ENCODE measurements around the gene OR1K1. TPM values are rescaled to one million over a fixed set of nuclear protein-coding genes. Genes with fewer than 3 reads are reported as not detected.

Gene OR1K1
- total RNA-seq, 1 experiment from 2014 or later, result not detected

GRCh38 chr9:122800066-122801060 is at the start of gene OR1K1 (continued):
- no peak for TF ChIP-seq FOSL1 (IDR thresholded peaks at IDR 0.05; ENCODE audit: low read depth)

- no TSS peak for BruUV-seq (replicated peaks)
- no peaks in the 10 kb centered on the region for H3K79me2 ChIP-seq (ENCODE audit: insufficient read depth, low read length)
- no peaks in the 10 kb centered on the region for H3K4me1 ChIP-seq (ENCODE audit: control insufficient read depth in 1 of 2, insufficient read depth in 2 of 2, low read length in 2 of 2)
- TF ChIP-seq CEBPB (IDR thresholded peaks at IDR 0.05; ENCODE audit: low read depth) (no peak), RAD21 (IDR thresholded peaks at IDR 0.05; ENCODE audit: low read depth) (no peak)
- ChIA-PET CTCF (no interaction called here), POLR2A (no interaction called here), RAD21 (ENCODE audit: low non-redundant PET in 1 of 2, low total read pairs in 2 of 2, uncharacterized antibody in 2 of 2, unreplicated experiment in 2 of 2) (no interaction called here)
- H3K4me3 ChIP-seq (replicated peaks in 1 of 2; ENCODE audit: low read depth in 1 of 2, low read length in 2 of 2), result no peak overlapping the region
- no peaks in the 10 kb centered on the region for H4K20me1 ChIP-seq (ENCODE audit: insufficient read depth)
- H3K9ac ChIP-seq (ENCODE audit: low read length), result no peak overlapping the region
- H3K36me3 ChIP-seq (ENCODE audit: control insufficient read depth in 1 of 2, insufficient read depth in 2 of 2, low read length in 2 of 2), result no peaks in the 10 kb centered on the region
- intact Hi-C loops (cut with micrococcal nuclease), result no loop called here
- H2AFZ ChIP-seq (ENCODE audit: low read depth, low read length, poor library complexity, severe bottlenecking), result no peak overlapping the region
- no peak overlapping the region for H3K27ac ChIP-seq (ENCODE audit: low read depth, low read length)
- 0 out of 2 replicates have a peak, but pooled peaks cover 5% of the 10 kb centered on the region for H3K27me3 ChIP-seq (ENCODE audit: insufficient read depth, low read length)
- ATAC-seq (no peak), DNase-seq (ENCODE audit: low read depth, low spot score) (no peak)
- H3K9me3 ChIP-seq (ENCODE audit: control insufficient read depth in 1 of 2, insufficient read depth in 1 of 2, low read depth in 1 of 2, low read length in 2 of 2), result no peaks in the 10 kb centered on the region
- no peak overlapping the region for H3K4me2 ChIP-seq (ENCODE audit: low read length)
- H3K9me2 ChIP-seq (ENCODE audit: insufficient read depth), result no peaks in the 10 kb centered on the region
These were observed 45.1 kb upstream of the OR1K1 start for GRCh38 chr9:122754825-122755224.

GRCh38 chr9:122767817-122768216 is 32.1 kb upstream of the OR1K1 start:
- no peaks in the 10 kb centered on the region for H4K20me1 ChIP-seq (ENCODE audit: insufficient read depth)
- DNase-seq (ENCODE audit: low read depth, low spot score), result no peak
- H3K79me2 ChIP-seq (ENCODE audit: insufficient read depth, low read length), result no peaks in the 10 kb centered on the region
- ChIA-PET RAD21 (ENCODE audit: low non-redundant PET in 1 of 2, low total read pairs in 2 of 2, uncharacterized antibody in 2 of 2, unreplicated experiment in 2 of 2) (no interaction called here), CTCF (no interaction called here), POLR2A (no interaction called here)
- H3K27ac ChIP-seq (ENCODE audit: low read depth, low read length), result no peak overlapping the region
- no TSS peak for BruUV-seq (replicated peaks)
- no peak overlapping the region for H3K4me2 ChIP-seq (ENCODE audit: low read length)
- intact Hi-C loops (cut with micrococcal nuclease), result no loop called here
- H3K9me3 ChIP-seq (ENCODE audit: control insufficient read depth in 1 of 2, insufficient read depth in 1 of 2, low read depth in 1 of 2, low read length in 2 of 2), result no peaks in the 10 kb centered on the region
- ATAC-seq, result no peak
- no peaks in the 10 kb centered on the region for H3K9me2 ChIP-seq (ENCODE audit: insufficient read depth)
- no peaks in the 10 kb centered on the region for H3K36me3 ChIP-seq (ENCODE audit: control insufficient read depth in 1 of 2, insufficient read depth in 2 of 2, low read length in 2 of 2)
- no peak overlapping the region for H3K4me3 ChIP-seq (replicated peaks in 1 of 2; ENCODE audit: low read depth in 1 of 2, low read length in 2 of 2)
- no peak overlapping the region for H2AFZ ChIP-seq (ENCODE audit: low read depth, low read length, poor library complexity, severe bottlenecking)
- no peaks in the 10 kb centered on the region for H3K27me3 ChIP-seq (ENCODE audit: insufficient read depth, low read length)
- H3K4me1 ChIP-seq (ENCODE audit: control insufficient read depth in 1 of 2, insufficient read depth in 2 of 2, low read length in 2 of 2), result no peaks in the 10 kb centered on the region
- H3K9ac ChIP-seq (ENCODE audit: low read length), result no peak overlapping the region
- no peak for TF ChIP-seq POLR2AphosphoS5 (IDR thresholded peaks at IDR 0.05; ENCODE audit: low read depth, low read length)
- no peak for TF ChIP-seq REST (IDR thresholded peaks at IDR 0.05; ENCODE audit: low read depth)
- no peak for TF ChIP-seq ZNF274 (IDR thresholded peaks at IDR 0.05; ENCODE audit: low read depth, low read length)
- no peak for TF ChIP-seq CTCF (IDR thresholded peaks at IDR 0.05 in 2 of 3, conservative IDR thresholded peaks at IDR 0.05 in 1 of 3; ENCODE audit: borderline replicate concordance in 1 of 3, insufficient read depth in 1 of 3, low read depth in 2 of 3, low read length in 2 of 3)
- no peak for TF ChIP-seq YY1 (IDR thresholded peaks at IDR 0.05; ENCODE audit: extremely low read depth, insufficient replicate concordance, low read depth, low read length)
- no peak for TF ChIP-seq CBX3 (IDR thresholded peaks at IDR 0.05; ENCODE audit: low read depth)
- TF ChIP-seq EGR1 (IDR thresholded peaks at IDR 0.05; ENCODE audit: low read depth), result no peak
- no peak for TF ChIP-seq ELF1 (IDR thresholded peaks at IDR 0.05; ENCODE audit: borderline replicate concordance, low read depth)

Data from HCT116 (cell line).